Measurements from ENCODE around the gene CHN1. TPM values are rescaled to one million over a fixed set of nuclear protein-coding genes. Genes with fewer than 3 reads are reported as not detected.

The CHN1 gene
- total RNA-seq, 2 donors from 2014 or later = 2.2 to 2.8 TPM

- H3K36me3 ChIP-seq = no peaks in the 10 kb centered on the region
- H3K9ac ChIP-seq (ENCODE audit: low read depth in 2 of 2, low read length in 2 of 2) = no peak overlapping the region
- H3K4me3 ChIP-seq = no peak overlapping the region
- H3K4me1 ChIP-seq = no peaks in the 10 kb centered on the region
- H3K27ac ChIP-seq = no peak overlapping the region
- TF ChIP-seq, protein P1, sequence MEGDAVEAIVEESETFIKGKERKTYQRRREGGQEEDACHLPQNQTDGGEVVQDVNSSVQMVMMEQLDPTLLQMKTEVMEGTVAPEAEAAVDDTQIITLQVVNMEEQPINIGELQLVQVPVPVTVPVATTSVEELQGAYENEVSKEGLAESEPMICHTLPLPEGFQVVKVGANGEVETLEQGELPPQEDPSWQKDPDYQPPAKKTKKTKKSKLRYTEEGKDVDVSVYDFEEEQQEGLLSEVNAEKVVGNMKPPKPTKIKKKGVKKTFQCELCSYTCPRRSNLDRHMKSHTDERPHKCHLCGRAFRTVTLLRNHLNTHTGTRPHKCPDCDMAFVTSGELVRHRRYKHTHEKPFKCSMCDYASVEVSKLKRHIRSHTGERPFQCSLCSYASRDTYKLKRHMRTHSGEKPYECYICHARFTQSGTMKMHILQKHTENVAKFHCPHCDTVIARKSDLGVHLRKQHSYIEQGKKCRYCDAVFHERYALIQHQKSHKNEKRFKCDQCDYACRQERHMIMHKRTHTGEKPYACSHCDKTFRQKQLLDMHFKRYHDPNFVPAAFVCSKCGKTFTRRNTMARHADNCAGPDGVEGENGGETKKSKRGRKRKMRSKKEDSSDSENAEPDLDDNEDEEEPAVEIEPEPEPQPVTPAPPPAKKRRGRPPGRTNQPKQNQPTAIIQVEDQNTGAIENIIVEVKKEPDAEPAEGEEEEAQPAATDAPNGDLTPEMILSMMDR (IDR thresholded peaks at IDR 0.05) = no peak
- H3K9me3 ChIP-seq = no peaks in the 10 kb centered on the region
- DNase-seq = no peak
- H3K27me3 ChIP-seq = no peaks in the 10 kb centered on the region
- intact Hi-C loops (cut with DNase I) = no loop called here
These were observed 220.3 kb downstream of the CHN1 start for GRCh38 chr2:174784909-174785308.

GRCh38 chr2:174784316-174784715 lies 220.9 kb downstream of the CHN1 start:
- H3K27me3 ChIP-seq = no peaks in the 10 kb centered on the region
- TF ChIP-seq, protein P1 (IDR thresholded peaks at IDR 0.05) = no peak
- no peaks in the 10 kb centered on the region for H3K4me1 ChIP-seq
- H3K27ac ChIP-seq = no peak overlapping the region
- intact Hi-C loops (cut with DNase I) = no loop called here
- DNase-seq = no peak
- no peak overlapping the region for H3K4me3 ChIP-seq
- H3K36me3 ChIP-seq = no peaks in the 10 kb centered on the region
- H3K9ac ChIP-seq (ENCODE audit: low read depth in 2 of 2, low read length in 2 of 2) = no peak overlapping the region
- no peaks in the 10 kb centered on the region for H3K9me3 ChIP-seq

GRCh38 chr2:174781996-174782395 lies 223.2 kb downstream of the CHN1 start:
- TF ChIP-seq, protein P1 (IDR thresholded peaks at IDR 0.05) = no peak
- DNase-seq = no peak

DNA sequence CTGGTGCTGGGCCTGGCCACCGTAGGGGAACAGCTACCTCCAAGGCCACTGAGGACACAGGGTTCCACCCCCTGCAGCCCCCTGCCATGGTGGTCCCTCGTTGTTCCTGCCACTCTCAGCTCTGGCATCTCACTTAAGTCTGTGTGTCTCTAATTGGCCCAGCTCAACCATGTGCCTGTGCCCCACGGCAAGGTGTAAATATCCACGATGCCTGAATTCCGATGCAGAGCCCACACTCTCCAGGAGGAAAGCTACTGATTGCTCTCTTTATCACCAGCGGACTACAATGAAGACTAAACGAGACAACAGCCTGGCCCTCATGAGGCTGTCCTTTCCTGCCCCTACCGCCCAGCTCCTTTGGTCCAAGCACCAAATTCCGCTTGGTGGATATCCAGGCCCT lies 223.9 kb downstream of the CHN1 start:
- TF ChIP-seq, protein P1 (IDR thresholded peaks at IDR 0.05) = no peak
- DNase-seq = no peak

More at GRCh38 chr2:174781996-174782395, 223.2 kb downstream of the CHN1 start:
- Histone ChIP-seq H3K27me3 (no peaks in the 10 kb centered on the region), H3K36me3 (no peaks in the 10 kb centered on the region), H3K9ac (ENCODE audit: low read depth in 2 of 2, low read length in 2 of 2) (no peak overlapping the region), H3K27ac (no peak overlapping the region), H3K4me1 (no peaks in the 10 kb centered on the region), H3K4me3 (no peak overlapping the region), H3K9me3 (no peaks in the 10 kb centered on the region)
- intact Hi-C loops (cut with DNase I) = no loop called here

DNA sequence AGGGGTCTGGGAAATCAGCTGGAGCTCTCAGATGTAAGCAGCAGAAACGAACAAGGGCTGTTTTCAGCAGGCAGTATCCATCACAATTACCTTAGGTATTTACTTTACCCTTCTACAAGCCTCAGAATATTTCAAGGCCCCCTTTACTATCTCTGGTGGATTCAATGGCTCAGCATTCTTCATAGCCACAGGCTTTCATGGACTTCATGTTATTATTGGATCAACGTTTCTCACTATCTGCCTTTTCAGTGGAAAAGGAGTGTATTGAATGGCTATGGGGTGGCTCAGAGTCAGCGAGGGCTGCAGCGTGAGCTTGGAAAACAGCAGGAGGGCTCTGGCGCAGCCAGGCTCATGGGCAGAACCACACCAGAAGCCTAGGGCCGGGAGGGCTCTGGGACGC lies 224.3 kb downstream of the CHN1 start:
- H3K4me3 ChIP-seq = no peak overlapping the region
- no peaks in the 10 kb centered on the region for H3K9me3 ChIP-seq
- no peak overlapping the region for H3K27ac ChIP-seq
- no peaks in the 10 kb centered on the region for H3K36me3 ChIP-seq
- TF ChIP-seq, protein P1 (IDR thresholded peaks at IDR 0.05) = no peak
- H3K9ac ChIP-seq (ENCODE audit: low read depth in 2 of 2, low read length in 2 of 2) = no peak overlapping the region
- no peaks in the 10 kb centered on the region for H3K4me1 ChIP-seq
- no peak for DNase-seq
- intact Hi-C loops (cut with DNase I) = no loop called here
- no peaks in the 10 kb centered on the region for H3K27me3 ChIP-seq

More for the DNA sequence above, 223.9 kb downstream of the CHN1 start:
- Histone ChIP-seq H3K36me3 (no peaks in the 10 kb centered on the region), H3K27ac (no peak overlapping the region), H3K9ac (ENCODE audit: low read depth in 2 of 2, low read length in 2 of 2) (no peak overlapping the region), H3K9me3 (no peaks in the 10 kb centered on the region), H3K27me3 (no peaks in the 10 kb centered on the region), H3K4me3 (no peak overlapping the region), H3K4me1 (no peaks in the 10 kb centered on the region)
- intact Hi-C loops (cut with DNase I) = no loop called here

Data from colonic mucosa (tissue), 4 donors.